ENCODE measurements around the gene SMC3. TPM values are rescaled to one million over a fixed set of nuclear protein-coding genes. Genes with fewer than 3 reads are reported as not detected.

The SMC3 gene
- total and polyA plus RNA-seq, 2 experiments from 2014 or later = 72.3 to 320 TPM

DNA sequence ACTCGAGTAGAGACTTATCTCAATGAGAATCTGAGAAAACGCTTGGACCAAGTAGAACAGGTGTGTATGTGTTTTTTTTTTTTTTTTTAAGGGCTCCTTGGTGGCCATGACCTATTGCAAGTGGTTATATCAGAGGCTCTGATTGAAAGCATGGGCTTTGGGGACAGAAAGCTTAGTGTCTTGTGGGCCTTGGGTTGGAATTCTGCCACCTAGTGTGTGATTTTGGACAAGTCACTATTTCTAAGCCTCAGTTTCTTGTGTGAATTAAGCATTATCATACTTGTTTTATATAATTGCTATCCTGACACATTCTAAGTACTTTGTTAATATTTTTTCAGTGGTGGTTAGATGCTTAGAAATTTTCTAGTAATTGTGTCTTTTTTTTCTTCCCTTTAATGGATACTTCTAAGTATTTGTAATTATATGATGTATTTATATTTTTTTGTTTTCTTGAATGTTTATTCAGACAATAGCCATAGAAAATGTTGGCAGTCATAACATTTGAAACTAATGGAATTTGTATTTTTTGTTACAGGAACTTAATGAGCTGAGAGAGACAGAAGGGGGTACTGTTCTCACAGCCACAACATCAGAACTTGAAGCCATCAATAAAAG is 33.1 kb downstream of the SMC3 start:
- no peak overlapping the region for H3K4me3 Mint-ChIP-seq
- H3K36me3 Mint-ChIP-seq (ENCODE audit: low read depth) = peaks cover 77% of the 10 kb centered on the region
- no peaks in the 10 kb centered on the region for H3K9me3 Mint-ChIP-seq
- Histone ChIP-seq H3K4me3 (no peak overlapping the region), H3K79me2 (replicated peaks; ENCODE audit: insufficient read depth) (no peaks in the 10 kb centered on the region), H3F3A (replicated peaks; ENCODE audit: low read depth) (0 out of 2 replicates have a peak, but pooled peaks cover 3% of the 10 kb centered on the region), H3K9me2 (ENCODE audit: insufficient read depth) (no peaks in the 10 kb centered on the region), H3K27ac (ENCODE audit: low read depth) (no peak overlapping the region), H3K4me2 (no peak overlapping the region), H4K20me1 (replicated peaks; ENCODE audit: insufficient read depth) (no peaks in the 10 kb centered on the region), H2AFZ (no peak overlapping the region), H3K4me1 (ENCODE audit: insufficient read depth) (no peaks in the 10 kb centered on the region), H3K27me3 (ENCODE audit: insufficient read depth) (no peaks in the 10 kb centered on the region), H3K36me3 (ENCODE audit: insufficient read depth) (peaks cover 54% of the 10 kb centered on the region)
- H3K27me3 Mint-ChIP-seq (ENCODE audit: insufficient read depth, low read depth, poor library complexity) = no peaks in the 10 kb centered on the region
- no peak for TF ChIP-seq REST (IDR thresholded peaks at IDR 0.05; ENCODE audit: unreplicated experiment)
- TF ChIP-seq, protein P1, sequence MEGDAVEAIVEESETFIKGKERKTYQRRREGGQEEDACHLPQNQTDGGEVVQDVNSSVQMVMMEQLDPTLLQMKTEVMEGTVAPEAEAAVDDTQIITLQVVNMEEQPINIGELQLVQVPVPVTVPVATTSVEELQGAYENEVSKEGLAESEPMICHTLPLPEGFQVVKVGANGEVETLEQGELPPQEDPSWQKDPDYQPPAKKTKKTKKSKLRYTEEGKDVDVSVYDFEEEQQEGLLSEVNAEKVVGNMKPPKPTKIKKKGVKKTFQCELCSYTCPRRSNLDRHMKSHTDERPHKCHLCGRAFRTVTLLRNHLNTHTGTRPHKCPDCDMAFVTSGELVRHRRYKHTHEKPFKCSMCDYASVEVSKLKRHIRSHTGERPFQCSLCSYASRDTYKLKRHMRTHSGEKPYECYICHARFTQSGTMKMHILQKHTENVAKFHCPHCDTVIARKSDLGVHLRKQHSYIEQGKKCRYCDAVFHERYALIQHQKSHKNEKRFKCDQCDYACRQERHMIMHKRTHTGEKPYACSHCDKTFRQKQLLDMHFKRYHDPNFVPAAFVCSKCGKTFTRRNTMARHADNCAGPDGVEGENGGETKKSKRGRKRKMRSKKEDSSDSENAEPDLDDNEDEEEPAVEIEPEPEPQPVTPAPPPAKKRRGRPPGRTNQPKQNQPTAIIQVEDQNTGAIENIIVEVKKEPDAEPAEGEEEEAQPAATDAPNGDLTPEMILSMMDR (conservative IDR thresholded peaks at IDR 0.05; ENCODE audit: low read depth in 2 of 2) = peak; percentile 68 to 75
- no peak for TF ChIP-seq NANOG (IDR thresholded peaks at IDR 0.05; ENCODE audit: borderline replicate concordance)
- TF ChIP-seq EZH2phosphoT487 (IDR thresholded peaks at IDR 0.05; ENCODE audit: unreplicated experiment) = no peak
- no peak for TF ChIP-seq EZH2 (IDR thresholded peaks at IDR 0.05; ENCODE audit: low read depth, unreplicated experiment)
- TF ChIP-seq JUNB (IDR thresholded peaks at IDR 0.05; ENCODE audit: unreplicated experiment) = no peak
- TF ChIP-seq ZNF114 (CRISPR knock-in tag; IDR thresholded peaks at IDR 0.05) = no peak
- DNase-seq (ENCODE audit: low spot score) (peak; percentile 83), ATAC-seq (peak; percentile 87)
- no peaks in the 10 kb centered on the region for H3K4me1 Mint-ChIP-seq
- H3K27ac Mint-ChIP-seq = no peak overlapping the region

DNA sequence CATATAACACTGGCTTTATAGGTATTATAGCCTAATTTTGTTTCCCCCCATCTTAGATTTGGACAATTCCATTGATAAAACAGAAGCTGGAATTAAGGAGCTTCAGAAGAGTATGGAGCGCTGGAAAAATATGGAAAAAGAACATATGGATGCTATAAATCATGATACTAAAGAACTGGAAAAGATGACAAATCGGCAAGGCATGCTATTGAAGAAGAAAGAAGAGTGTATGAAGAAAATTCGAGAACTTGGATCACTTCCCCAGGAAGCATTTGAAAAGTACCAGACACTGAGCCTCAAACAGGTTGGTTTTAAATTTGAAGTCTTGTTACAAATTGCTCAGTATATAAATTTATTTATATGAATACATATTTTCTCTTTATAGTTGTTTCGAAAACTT is 34.1 kb downstream of the SMC3 start:
- H3K27ac Mint-ChIP-seq = no peak overlapping the region
- no peak overlapping the region for H2AFZ ChIP-seq
- peaks cover 67% of the 10 kb centered on the region for H3K36me3 Mint-ChIP-seq (ENCODE audit: low read depth)
- DNase-seq (ENCODE audit: low spot score) = no peak
- H3K27me3 ChIP-seq (ENCODE audit: insufficient read depth) = no peaks in the 10 kb centered on the region
- H3K4me3 ChIP-seq = no peak overlapping the region
- H3K27ac ChIP-seq (ENCODE audit: low read depth) = no peak overlapping the region
- peaks cover 51% of the 10 kb centered on the region for H3K36me3 ChIP-seq (ENCODE audit: insufficient read depth)
- no peak for ATAC-seq
- no peaks in the 10 kb centered on the region for H3K27me3 Mint-ChIP-seq (ENCODE audit: insufficient read depth, low read depth, poor library complexity)
- H3K9me2 ChIP-seq (ENCODE audit: insufficient read depth) = no peaks in the 10 kb centered on the region
- H3K4me2 ChIP-seq = no peak overlapping the region
- no peaks in the 10 kb centered on the region for H4K20me1 ChIP-seq (replicated peaks; ENCODE audit: insufficient read depth)
- no peaks in the 10 kb centered on the region for H3K79me2 ChIP-seq (replicated peaks; ENCODE audit: insufficient read depth)
- H3K4me1 Mint-ChIP-seq = no peaks in the 10 kb centered on the region
- no peaks in the 10 kb centered on the region for H3K4me1 ChIP-seq (ENCODE audit: insufficient read depth)
- 0 out of 2 replicates have a peak, but pooled peaks cover 3% of the 10 kb centered on the region for H3F3A ChIP-seq (replicated peaks; ENCODE audit: low read depth)
- H3K9me3 Mint-ChIP-seq = no peaks in the 10 kb centered on the region
- no peak overlapping the region for H3K4me3 Mint-ChIP-seq
- TF ChIP-seq ETS1 (IDR thresholded peaks at IDR 0.05) = no peak
- no peak for TF ChIP-seq JUNB (IDR thresholded peaks at IDR 0.05; ENCODE audit: unreplicated experiment)
- no peak for TF ChIP-seq POLR2AphosphoS5 (IDR thresholded peaks at IDR 0.05; ENCODE audit: low read depth)

All from GM23338 (cell line).